T-helper 9 cell (primary cell): Measurements from ENCODE around the gene TLDC2.

Experiments used
- DNase-seq: peaks from one replicate; pipeline ENCODE4 v3.0.0-alpha.2; 2020

TLDC2 gene

DNA sequence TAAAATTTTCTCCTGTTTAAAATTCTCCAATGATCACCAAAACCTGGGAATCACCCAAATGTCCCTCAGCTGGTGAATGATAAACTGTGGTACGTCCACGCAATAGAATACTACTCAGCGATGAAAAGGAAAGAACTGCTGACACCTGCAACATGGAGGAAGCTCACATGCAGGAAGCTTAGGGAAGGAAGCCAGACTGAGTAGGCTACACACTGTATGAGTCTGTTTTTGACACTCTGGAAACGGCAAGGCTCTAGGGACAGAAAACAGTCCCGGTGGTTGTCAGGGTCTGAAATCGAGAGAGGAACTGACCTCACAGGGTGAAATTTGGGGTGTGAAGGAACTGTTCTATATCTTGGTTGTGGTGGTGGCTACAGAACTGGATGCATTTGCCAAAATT is 25.2 kb upstream of the TLDC2 start:
- DNase-seq: no peak

- DNase-seq: no peak
Observed at GRCh38 chr20:36851490-36851889, 24.4 kb upstream of the TLDC2 start.

DNA sequence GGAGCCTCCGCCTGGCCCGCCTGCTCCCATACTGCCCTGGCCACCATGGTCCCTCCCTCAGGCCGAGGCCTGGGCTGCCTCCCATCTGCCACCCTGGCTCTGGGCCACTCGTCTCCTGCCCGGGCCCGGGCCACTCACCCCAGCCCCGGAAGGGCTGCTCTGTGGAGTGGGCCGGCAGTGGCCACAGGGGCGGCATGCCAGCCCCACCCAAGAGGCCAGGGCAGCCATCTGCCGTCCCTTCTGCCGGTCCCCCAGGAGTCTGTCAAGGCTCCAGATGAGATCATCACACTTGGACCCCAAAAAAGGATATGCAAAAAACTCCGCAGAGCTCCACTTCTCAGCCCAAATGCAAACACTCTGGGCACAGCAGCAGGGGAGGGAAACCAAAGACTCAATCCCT is 23.8 kb upstream of the TLDC2 start:
- DNase-seq: no peak

DNA sequence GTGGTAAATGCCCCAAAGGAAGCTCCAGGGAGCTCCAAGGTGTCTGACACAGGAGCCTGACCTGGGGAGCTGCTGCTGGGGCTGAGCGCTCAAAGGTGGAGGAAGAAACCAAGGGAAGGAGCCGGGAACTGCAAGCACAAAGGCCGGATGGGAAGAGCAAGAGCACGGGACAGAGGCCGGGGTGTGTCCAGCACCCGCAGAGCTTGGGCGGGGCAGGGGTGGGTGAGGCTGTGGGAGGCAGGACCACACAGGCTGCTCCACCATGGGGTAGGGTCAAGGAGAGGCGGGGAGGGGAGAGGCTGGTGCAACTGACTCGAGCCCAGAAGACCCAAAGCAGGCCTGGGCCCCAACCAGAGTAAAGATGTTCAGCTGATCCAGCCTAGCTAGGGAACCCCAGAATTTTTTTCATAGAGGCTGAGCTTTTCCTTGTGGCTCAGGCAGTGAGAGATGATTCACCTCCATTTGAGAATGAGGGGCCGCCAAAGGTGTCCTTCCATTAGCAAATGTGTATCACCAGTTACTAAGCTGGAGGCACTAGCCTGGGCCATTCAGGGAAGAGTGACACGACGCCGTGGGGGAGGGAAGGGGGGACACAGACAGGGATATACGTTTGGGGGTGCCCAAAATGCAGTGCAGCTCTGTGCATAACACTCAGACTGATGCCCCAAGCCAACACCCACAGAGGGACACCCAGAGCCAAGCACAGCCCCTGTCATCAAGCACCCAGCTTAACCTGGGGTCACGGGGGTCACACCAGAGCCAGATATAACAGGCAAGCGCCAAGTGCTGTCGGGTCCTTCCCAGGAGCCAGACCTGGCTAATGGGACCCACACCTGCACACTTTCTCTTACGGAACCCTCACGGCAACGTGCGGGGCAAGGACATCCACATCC is 21.3 kb upstream of the TLDC2 start:
- no peak for DNase-seq

DNA sequence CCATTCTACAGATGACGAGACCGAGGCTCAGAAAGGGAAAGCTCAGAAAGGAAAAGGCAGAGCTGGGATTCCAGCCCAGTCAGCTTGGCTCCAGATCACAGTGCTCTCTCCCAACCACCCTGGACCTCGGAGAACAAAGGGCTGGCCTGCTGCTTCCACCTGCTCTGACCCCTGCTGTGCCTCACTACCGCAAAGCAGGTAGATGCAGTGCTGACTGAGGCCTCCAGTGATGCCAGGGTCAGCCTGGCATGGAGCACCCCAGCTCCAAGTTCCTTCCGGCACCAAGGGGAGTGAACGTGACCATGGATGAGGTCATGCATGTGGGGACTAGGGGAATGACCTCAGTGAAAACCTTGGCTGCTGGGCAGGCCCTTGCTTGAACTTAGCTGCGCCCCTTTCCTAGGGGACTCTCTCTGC is 20.7 kb upstream of the TLDC2 start:
- DNase-seq: no peak

GRCh38 chr20:36856195-36856594 is 19.7 kb upstream of the TLDC2 start:
- no peak for DNase-seq

DNA sequence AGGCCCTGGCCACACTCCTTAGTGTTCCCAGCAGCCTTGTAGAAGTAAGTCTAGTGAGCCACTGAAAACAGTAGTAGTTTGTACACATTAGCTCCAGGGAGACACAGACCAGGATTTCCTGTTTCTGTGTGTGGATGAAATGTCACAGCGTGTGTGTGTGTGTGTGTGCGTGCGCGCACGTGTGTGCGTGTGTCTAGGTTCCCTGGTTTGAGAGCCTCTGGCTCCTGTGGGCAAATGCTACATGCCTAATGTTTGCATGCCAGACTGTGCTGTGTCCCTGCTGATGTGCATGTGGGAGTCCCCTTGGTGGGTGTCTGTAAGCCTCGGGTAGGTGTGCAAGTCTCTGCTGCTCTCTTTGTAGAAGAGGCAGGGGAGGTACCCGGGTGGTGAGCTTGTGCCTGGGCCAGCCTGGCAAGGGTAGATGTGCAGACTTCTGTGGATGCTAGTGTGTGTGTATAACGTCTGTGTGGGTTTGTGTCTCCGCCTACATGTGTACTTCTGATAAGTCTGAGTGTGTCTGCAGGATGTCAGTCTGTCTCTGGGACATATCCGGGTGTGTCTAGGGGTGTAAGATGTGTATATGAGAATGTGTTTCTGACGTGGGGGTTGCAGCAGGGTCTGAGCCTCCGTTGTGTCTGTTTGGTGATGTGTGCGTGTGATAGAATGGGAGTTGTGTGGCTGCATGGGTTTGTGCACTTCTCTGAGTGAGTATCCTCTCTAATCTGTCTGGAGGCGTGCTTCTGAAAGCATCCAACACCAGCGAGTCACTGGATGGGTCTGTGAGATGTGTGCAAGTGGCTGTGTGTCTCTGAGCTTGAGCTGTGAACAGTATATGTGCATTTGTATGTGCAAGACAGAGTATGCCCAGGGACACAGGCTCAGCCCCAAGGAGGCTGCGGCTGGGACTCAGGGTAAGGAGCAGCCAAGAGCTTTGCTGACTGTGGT is 19.0 kb upstream of the TLDC2 start:
- no peak for DNase-seq

- no peak for DNase-seq
Observed at GRCh38 chr20:36859282-36859555, 16.7 kb upstream of the TLDC2 start.

- DNase-seq: no peak
Observed at GRCh38 chr20:36859700-36860330, 16.1 kb upstream of the TLDC2 start.

- no peak for DNase-seq
Observed at GRCh38 chr20:36860339-36860738, 15.6 kb upstream of the TLDC2 start.

DNA sequence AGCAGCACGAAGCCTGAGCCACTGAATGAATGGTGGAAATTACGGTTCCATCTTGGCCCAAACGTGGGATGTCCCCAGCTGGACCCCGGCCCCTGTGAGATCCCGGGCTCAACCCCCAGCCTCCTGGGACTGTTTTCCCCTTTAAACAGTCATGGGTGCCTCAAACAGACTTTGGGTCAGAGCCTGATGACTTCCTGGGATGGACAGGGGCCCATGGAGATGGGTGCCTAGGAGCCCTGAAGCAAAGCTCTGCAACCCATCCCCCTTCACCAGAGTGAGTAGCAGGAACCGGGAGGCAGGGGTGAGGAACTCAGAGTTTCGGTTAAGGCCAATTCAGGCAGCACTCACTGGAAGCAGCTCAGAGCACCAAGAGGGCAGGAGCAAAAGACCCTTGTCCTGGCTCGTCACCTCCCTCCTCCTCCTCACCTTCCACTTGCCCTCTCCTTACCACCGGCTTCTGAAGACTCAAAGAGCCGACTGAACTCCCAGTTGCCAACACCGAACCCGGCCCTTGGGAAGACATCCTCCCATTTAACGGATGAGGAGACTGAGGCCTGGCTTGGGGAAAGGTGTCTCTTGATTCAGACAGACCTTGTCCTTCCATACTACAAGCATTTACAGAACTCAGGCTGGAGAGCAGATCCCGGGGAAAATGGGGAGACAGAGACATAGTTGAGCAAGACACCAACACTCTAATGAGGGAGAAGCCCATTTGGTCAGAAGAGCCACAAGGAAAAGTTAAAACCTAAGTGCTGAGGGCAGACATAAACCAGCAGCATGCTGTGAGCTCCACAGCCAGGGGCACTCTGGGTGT is 14.9 kb upstream of the TLDC2 start:
- no peak for DNase-seq

DNA sequence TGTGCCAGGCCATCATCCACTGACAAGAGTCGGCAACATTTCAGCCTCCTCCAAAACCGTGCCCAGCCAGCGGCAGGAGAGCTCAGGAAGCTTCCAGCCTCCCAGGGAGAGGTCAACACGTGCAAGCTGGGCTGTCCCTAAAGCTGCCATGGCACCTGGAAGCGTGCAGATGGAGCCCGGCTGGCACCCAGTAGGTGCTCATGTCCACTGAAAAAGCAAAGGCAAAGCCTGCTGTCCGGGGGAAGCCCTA is 14.4 kb upstream of the TLDC2 start:
- no peak for DNase-seq

- no peak for DNase-seq
Observed at GRCh38 chr20:36861875-36862801, 13.8 kb upstream of the TLDC2 start.

DNA sequence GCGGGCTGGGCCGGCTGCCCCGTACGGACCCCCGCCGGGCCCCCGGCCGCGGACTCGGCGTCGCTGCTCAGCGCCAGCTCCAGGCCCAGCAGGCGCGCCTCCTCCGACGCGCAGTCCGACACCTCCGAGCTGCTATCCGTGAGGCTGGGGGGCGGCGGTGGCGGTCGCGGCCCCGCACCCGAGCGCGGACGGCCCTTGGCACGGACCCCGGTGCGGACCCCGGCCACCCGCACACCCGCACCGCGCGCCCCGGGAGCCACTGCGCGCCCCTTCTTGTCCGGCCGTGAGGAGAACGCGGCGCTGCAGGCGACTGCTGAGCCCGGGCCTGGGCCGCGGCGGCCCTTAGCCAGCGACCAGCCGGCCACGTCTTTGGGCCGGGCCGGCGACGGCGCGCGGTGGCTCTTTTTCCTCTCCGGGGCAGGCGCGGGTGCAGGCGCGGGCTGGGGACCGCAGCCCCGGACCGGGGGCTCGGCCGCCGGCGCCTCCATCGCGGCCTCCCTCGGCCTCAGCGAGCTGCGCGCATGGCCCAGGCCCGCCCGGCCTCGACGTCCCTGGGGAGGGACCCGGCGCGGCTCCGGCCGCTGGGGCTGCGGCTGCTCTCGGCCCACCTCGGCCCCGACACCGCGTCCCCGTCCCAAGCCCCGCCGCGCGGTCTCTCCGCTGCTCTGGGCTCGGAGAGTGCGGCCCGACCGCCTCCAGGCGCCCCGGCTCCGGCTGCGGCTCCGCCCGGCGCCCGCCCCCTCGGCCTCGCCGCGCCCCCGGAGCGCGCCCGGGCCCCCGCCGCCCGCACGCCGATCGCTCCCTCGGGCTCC is 12.9 kb upstream of the TLDC2 start:
- DNase-seq: no peak

DNA sequence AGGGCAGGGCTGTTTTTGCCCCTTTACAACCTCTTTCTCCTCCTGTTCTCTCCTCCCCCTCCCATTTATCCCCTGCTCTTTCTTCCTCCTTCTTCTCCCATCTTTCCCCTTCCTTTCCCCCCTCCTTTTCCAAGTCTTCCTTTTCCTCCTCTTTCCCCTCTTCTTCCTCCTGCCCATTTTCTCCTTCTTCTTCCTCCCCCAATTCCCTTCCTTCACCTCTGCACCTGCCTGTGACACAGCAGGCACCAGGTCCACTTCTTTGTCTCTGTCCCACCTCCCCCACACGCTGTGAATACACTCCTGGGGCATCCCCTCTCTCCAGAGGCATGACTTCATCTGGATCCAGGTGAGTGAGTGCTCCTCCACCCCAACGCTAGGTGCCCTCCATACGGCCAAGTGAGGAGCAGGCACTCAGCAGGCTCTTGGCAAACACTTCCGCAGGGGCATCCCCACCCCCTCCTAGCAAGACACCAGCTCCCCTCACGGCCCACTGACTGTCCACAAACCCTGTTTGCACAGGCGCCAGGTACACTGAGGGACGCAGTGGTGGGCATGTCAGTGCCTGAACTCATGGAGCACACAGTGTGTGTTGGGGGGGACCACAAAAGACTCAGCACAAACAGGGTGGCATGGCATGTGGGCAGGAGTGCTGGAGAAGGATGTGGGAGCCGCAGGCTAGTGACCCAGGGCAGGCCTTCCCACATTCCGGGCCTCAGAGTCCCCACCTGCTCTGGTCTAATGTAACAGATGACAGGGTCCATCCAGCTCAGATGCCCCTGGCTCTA is 10.7 kb upstream of the TLDC2 start:
- DNase-seq: no peak

GRCh38 chr20:36865861-36866149 is 10.1 kb upstream of the TLDC2 start:
- no peak for DNase-seq

DNA sequence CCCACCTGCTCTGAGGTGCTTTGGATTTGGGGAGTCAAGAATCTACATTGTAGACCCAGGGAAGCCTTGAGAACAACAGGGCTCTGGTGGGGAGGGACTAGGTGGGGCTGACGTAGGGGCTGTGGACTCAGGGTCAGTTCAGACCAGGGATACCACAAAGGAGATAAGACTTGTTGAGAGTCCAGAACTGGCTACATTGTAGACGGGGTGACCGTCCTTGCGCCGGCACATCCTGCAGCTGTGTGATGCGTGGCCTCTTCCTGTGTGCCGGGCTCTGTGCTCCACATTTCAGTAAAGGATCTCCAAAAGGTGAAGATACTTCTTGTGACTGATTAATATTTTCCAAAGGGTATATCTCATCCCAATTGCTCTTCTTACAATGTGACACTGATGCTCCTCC is 9.8 kb upstream of the TLDC2 start:
- DNase-seq: no peak

DNA sequence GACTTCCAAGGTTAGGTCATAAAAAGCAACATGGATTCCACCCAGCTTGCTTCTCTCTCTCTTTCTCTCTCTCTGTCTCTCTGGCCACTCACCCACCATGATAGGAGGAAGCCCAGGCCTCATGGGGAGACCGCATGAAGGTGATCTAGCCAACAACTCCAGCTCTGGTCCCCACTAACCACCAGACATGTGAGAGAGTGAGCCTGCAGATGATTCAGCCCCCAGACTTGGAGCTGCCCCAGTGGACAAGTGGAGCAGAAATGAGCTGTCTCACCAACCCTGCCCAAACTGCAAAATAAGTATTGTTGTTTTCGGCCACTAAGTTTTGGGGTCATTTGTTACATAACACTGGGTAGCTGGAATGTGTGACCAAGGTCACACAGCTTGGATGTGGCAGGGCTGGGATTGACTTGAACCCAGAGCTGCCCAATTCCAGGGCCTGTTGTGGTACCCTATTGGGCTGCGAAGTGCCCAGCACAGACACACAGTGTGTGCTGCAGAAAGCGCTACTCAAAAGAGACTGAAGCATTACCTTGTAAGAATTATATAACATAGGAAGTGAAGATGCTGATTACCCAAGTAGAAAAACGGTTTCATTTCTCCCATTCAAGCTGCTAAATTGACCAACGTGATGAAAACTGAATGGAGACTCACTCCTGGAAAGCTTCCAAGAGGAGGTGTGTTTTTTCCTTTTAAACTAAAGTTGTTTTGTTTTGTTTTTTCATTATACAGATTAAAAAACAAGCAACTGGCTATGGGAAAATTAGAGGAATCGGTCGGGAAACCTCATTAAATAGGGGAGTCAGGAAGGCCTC is 9.1 kb upstream of the TLDC2 start:
- DNase-seq: no peak
